HG03439 (cell line): ENCODE measurements around the gene CAND1.

ENCODE experiments used
- ATAC-seq: cut with Tn5 transposase; IDR thresholded peaks from one replicate; pipeline ENCODE4 v1.9.1; 2021; ENCODE audit warnings: mild to moderate bottlenecking, moderate library complexity; ENCODE audit not compliant: unreplicated experiment

The CAND1 gene

DNA sequence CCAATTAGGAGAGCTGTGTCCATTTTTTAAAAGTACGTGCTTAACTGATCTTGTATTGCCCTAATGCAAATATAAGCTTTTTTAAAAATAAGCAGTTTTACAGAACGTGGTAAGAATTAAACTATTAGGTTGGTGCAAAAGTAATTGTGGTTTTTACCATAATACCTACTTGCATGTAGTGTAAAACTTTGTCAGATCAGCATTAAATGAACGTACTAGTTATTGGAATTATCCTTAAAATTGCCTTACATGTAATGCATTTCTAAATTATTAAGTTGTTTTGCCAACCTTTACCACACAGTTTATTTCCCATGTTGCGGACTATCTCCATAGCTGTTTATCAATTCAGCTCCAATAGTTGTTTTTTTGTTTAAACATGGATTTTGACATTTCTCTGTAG, 10.9 kb downstream of the CAND1 start:
- ATAC-seq, result no peak

- ATAC-seq, result no peak
Measured at GRCh38 chr12:67280572-67280971, 11.4 kb downstream of the CAND1 start.

DNA sequence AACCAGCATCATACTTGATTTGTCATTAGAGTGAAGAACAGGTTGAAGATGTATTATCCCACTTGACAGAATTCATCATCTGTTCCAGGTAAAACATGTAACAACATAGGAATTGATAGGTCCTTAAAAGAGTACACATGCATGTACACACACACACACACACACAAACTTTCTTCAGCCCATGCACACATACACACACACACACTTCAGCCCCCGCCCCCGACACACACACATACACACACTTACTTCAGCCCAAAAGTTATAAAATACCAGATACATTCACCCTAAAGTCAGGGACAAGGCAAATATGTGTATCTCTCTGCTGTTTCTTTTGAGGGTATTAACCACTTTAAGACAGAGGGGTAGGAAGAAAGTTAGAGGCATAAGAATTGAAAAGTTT, 15.4 kb downstream of the CAND1 start:
- ATAC-seq, result no peak

DNA sequence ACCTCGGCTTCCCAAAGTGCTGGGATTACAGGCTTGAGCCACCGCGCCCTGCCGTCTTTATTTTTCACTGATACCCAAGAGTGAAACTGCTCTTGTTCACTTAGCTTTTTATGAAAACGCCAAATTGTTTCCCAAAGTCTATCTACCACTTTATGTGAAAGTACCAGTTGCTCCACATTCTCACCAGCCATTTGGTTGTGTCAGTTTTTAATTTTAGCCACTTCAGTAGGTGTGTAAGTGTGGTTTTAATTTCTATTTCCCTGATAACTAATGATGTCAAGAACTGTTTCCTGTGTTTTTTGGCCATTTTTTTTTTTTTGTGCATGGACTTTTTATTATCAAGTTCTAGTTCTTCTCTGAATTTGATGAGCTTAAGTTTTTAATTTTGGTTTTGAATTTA, 17.1 kb downstream of the CAND1 start:
- ATAC-seq, result no peak

DNA sequence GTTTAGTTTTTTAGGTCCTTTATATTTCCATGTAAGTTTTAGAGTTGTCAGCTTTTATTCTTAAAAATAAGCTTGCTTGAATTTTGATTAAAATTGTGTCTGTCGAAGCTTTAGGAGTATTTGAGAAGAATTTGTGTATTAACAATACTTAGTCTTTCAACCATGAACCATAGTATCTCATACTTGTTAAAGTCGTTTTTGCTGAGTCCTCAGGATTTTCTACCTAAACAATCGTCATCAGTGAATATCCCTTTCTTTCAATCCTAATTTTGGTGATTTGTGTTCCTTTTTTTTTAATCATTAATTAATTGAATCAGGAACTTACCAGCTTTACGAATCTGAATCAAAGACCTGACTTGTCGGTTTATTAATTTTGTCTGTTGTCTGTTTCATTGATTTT, 18.2 kb downstream of the CAND1 start:
- ATAC-seq, result no peak

GRCh38 chr12:67288561-67288960, 19.4 kb downstream of the CAND1 start:
- no peak for ATAC-seq

- ATAC-seq, result no peak
Measured at GRCh38 chr12:67290378-67290777, 21.2 kb downstream of the CAND1 start.

GRCh38 chr12:67299526-67299925, 30.4 kb downstream of the CAND1 start:
- ATAC-seq, result no peak

DNA sequence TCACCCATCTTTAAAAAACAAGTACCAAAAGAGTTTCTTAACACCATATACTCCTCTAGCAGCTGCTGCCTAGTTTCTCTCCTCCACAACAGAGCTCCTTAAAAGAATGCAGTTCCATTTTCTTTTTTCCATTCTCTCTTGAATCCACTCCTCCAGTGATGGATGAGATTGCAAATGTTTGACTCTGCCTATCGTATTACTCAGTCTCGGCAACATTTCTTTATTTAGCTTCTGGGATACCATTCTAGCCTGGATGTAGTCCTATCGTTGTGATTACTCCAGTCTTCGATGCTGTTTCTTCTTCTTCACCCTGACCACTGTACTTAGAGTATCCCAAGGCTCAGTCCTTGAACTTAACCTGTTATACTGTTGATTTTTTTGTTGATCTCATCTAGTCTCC, 30.8 kb downstream of the CAND1 start:
- no peak for ATAC-seq

GRCh38 chr12:67302162-67302561, 33.0 kb downstream of the CAND1 start:
- ATAC-seq, result no peak

GRCh38 chr12:67305544-67305943, 36.4 kb downstream of the CAND1 start:
- ATAC-seq, result no peak

DNA sequence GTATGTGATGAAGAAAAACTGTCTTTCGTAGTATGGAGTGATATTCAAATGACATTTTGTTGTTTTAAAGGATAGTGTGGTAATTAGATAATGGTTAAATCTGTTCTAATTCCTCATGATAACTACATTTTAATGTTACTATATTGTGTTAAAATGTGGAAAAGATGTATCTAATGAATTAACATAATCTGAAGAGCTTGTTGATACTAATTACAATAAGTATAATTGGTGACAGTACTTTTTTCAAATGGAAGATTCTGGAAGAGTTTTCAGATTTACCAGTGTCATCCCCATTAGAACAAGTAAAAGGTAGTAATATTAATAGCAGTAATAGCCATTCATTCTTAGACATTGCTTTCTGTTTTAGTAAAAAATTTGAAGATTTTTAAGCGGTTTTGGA, 37.6 kb downstream of the CAND1 start:
- ATAC-seq, result no peak

DNA sequence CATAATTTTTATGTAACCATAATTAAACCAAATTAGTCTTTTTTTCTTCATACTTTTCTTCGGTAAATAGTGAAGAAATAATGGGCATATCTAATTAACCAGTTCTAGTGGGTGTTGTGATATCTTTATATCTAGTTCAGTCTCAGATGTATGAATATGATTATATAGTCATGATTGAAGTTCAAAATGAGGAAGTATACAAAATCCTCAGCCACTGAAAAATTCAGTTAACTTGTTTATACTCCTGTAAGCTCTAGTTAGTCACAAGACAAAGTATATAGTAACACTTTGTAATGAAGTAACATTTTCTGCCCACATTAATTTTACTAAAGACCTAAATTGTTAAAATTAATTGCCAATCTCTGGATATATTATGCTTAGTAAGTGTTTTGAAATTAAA, 46.5 kb downstream of the CAND1 start:
- ATAC-seq, result no peak

DNA sequence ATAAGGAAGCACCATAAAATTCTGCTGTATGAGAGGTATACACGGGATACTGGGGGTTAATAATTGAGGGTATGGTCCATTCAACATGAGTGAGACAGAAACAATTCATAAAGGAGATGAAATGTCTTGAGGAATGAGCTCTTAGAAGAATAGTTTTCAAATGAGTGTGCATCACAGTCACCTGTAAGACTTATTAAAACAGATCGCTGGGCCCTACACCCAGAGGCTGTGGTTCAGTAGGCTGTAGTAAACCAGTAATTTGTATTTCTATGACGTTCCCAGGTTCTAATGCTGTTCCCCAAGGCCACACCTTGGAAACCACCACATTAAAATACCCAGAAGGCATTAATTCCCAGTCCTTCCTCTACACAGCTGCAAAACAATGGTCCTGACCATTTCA, 49.6 kb downstream of the CAND1 start:
- ATAC-seq, result no peak

- no peak for ATAC-seq
Measured at GRCh38 chr12:67319936-67320335, 50.8 kb downstream of the CAND1 start.

GRCh38 chr12:67320614-67321295, 51.6 kb downstream of the CAND1 start:
- no peak for ATAC-seq

DNA sequence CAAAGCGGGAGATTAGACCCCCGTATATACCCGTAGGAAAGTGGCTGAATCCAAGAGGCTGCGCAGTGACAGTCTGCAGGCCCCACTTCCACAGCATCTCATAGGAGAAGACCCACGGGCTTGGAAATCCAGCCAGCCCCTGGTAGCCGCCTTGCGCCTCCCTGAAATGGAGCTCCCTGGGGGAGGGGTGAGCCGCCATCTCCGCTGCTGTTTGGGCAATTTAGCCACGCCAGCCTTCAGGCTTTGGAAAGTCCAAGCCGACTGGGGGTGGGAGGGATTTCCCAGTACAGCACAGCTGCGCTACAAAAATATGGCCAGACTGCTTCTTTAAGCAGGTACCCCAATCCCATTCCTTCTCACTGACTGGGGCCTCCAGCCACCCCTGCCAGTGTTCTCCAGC, 53.4 kb downstream of the CAND1 start:
- ATAC-seq, result no peak

DNA sequence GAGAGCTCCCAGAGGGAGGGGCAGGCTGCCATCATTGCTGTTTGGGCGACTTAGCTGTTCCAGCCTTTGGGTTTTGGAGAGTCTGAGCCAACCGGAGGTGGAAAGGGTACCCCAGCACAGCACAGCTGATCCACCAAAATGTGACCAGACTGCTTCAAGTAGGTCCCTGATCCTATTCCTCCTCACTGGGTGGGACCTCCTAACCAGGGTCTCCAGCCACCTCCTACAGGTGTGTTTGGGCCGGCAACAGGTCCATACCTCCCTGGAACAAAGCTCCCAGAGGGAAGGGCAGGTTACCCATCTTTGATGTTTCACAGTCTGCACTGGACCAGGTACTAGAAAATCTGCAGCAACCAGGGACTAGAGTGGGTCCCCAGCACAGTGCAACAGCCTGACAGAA, 53.8 kb downstream of the CAND1 start:
- no peak for ATAC-seq

GRCh38 chr12:67326637-67327036, 57.5 kb downstream of the CAND1 start:
- ATAC-seq, result no peak

- no peak for ATAC-seq
Measured at GRCh38 chr12:67327466-67327865, 58.3 kb downstream of the CAND1 start.

DNA sequence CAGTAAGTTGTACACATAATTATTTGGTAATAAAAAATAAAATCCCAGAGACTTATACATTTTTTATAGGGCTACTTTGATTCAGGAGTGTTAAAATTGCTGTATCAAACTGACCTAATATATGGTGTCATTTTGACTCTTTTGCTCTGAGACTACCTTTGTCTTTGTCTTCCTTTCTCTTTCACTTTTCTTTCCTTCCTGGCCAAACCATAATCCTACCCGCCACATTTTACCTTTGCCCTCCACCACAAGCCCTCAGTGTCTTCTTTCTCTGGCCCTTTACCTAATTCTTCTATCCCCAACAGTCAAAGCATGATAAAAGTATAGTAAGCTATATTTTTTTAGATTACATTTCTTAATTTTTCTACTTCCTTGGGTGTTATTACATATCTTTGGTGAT, 62.0 kb downstream of the CAND1 start:
- no peak for ATAC-seq

DNA sequence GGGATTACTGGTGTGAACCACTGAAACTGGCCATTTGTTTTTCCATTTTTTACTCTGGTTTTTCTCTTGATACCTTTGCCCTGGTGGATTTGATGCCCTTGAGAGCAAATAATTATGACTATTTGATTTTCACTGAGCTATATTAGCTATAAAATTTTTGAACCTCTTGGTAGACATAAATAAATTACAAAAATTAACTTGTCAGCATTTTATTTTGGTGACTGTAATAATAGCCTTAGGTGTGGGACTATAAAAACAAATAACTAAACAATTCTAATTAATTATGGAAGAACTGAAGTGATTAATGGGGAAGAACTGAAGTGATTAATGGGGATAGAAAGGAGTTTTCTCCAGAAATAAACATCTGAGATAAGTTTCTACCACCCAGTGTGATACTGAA, 62.7 kb downstream of the CAND1 start:
- no peak for ATAC-seq

- ATAC-seq, result no peak
Measured at GRCh38 chr12:67333649-67334048, 64.5 kb downstream of the CAND1 start.
